Activated CD4-positive, alpha-beta memory T cell treated with anti-CD3 and anti-CD28 coated beads, Interleukin-2, amount 10 ng/mL, durations not matched to agents 7 days and 5 days (primary cell): ENCODE measurements around the gene PBX1. TPM values are rescaled to one million over a fixed set of nuclear protein-coding genes. Genes with fewer than 3 reads are reported as not detected.

Source experiments
- CTCF ChIA-PET: fragments of 350-600 bp; sonication (Branson Sonifier 250); formaldehyde crosslinking; loops from one replicate; lab custom pipeline; 2021; ENCODE audit warnings: antibody characterized with exemption, inconsistent platforms; lab: Charles Lee
- POLR2A ChIA-PET: fragments of 350-600 bp; sonication (Branson Sonifier 250); formaldehyde crosslinking; loops from one replicate; lab custom pipeline; 2021; ENCODE audit warnings: antibody characterized with exemption; lab: Charles Lee
- DNase-seq: peaks from one replicate; pipeline ENCODE4 v3.0.0-alpha.2; 2020
- H3K27ac Mint-ChIP-seq: one replicate; pipeline ENCODE4 v1.8.0; 2021; ENCODE audit warnings: mild to moderate bottlenecking, mixed read lengths
- H3K27me3 Mint-ChIP-seq: one replicate; pipeline ENCODE4 v1.8.0; 2021; ENCODE audit warnings: mixed read lengths
- H3K36me3 Mint-ChIP-seq: one replicate; pipeline ENCODE4 v1.8.0; 2021; ENCODE audit warnings: low read depth, mixed read lengths
- H3K4me1 Mint-ChIP-seq: one replicate; pipeline ENCODE4 v1.8.0; 2021; ENCODE audit warnings: mixed read lengths
- H3K4me3 Mint-ChIP-seq: one replicate; pipeline ENCODE4 v1.8.0; 2021; ENCODE audit warnings: mild to moderate bottlenecking, mixed read lengths
- H3K9me3 Mint-ChIP-seq: one replicate; pipeline ENCODE4 v1.8.0; 2021; ENCODE audit warnings: mixed read lengths
- total RNA-seq, 2 experiments: library from RNA; stranded (reverse); gene quantifications; one replicate each; pipeline ENCODE4 v1.2.3, GENCODE V29; 2021

PBX1 gene
- total RNA-seq, 2 experiments from 2014 or later = 0.18 to 0.23 TPM

GRCh38 chr1:164806531-164806930, 247.5 kb downstream of the PBX1 start:
- H3K4me3 Mint-ChIP-seq = no peak overlapping the region
- ChIA-PET CTCF (no interaction called here), POLR2A (no interaction called here)
- no peaks in the 10 kb centered on the region for H3K4me1 Mint-ChIP-seq
- no peak overlapping the region for H3K27ac Mint-ChIP-seq
- H3K9me3 Mint-ChIP-seq = no peaks in the 10 kb centered on the region
- H3K36me3 Mint-ChIP-seq = no peaks in the 10 kb centered on the region
- DNase-seq = no peak
- H3K27me3 Mint-ChIP-seq = no peaks in the 10 kb centered on the region

- H3K27me3 Mint-ChIP-seq = no peaks in the 10 kb centered on the region
Measured at GRCh38 chr1:164813776-164814175, 254.8 kb downstream of the PBX1 start.

GRCh38 chr1:164821648-164822047, 262.7 kb downstream of the PBX1 start:
- H3K36me3 Mint-ChIP-seq = no peaks in the 10 kb centered on the region
- CTCF ChIA-PET = no interaction called here
- no peak overlapping the region for H3K27ac Mint-ChIP-seq
- H3K27me3 Mint-ChIP-seq = no peaks in the 10 kb centered on the region
- POLR2A ChIA-PET = no interaction called here
- no peak for DNase-seq
- H3K9me3 Mint-ChIP-seq = no peaks in the 10 kb centered on the region
- no peak overlapping the region for H3K4me3 Mint-ChIP-seq
- no peaks in the 10 kb centered on the region for H3K4me1 Mint-ChIP-seq

More at GRCh38 chr1:164813776-164814175, 254.8 kb downstream of the PBX1 start:
- CTCF ChIA-PET = no interaction called here
- Mint-ChIP-seq H3K4me1 (no peaks in the 10 kb centered on the region), H3K27ac (no peak overlapping the region), H3K36me3 (no peaks in the 10 kb centered on the region), H3K9me3 (no peaks in the 10 kb centered on the region), H3K4me3 (no peak overlapping the region)
- DNase-seq = no peak
- POLR2A ChIA-PET = no interaction called here

GRCh38 chr1:164823486-164824279, 264.7 kb downstream of the PBX1 start:
- ChIA-PET CTCF (interaction anchor here (1.0 kb wide), 1 partner anchor 36 kb away, joined by 3 read pairs; no protein-coding TSS in a partner anchor), POLR2A (no interaction called here)
- Mint-ChIP-seq H3K9me3 (no peaks in the 10 kb centered on the region), H3K4me3 (no peak overlapping the region), H3K4me1 (no peaks in the 10 kb centered on the region), H3K36me3 (no peaks in the 10 kb centered on the region), H3K27me3 (no peaks in the 10 kb centered on the region), H3K27ac (no peak overlapping the region)
- DNase-seq = no peak

GRCh38 chr1:164824542-164824941, 265.6 kb downstream of the PBX1 start:
- Mint-ChIP-seq H3K9me3 (no peaks in the 10 kb centered on the region), H3K36me3 (no peaks in the 10 kb centered on the region), H3K4me1 (no peaks in the 10 kb centered on the region), H3K27me3 (no peaks in the 10 kb centered on the region), H3K4me3 (no peak overlapping the region), H3K27ac (no peak overlapping the region)
- ChIA-PET POLR2A (no interaction called here), CTCF (interaction anchor here (1.0 kb wide), 1 partner anchor 37 kb away, joined by 3 read pairs; no protein-coding TSS in a partner anchor)
- no peak for DNase-seq

- H3K9me3 Mint-ChIP-seq = no peaks in the 10 kb centered on the region
- H3K27ac Mint-ChIP-seq = no peak overlapping the region
- no peaks in the 10 kb centered on the region for H3K4me1 Mint-ChIP-seq
- ChIA-PET POLR2A (no interaction called here), CTCF (no interaction called here)
- H3K36me3 Mint-ChIP-seq = no peaks in the 10 kb centered on the region
- no peak overlapping the region for H3K4me3 Mint-ChIP-seq
- no peak for DNase-seq
- H3K27me3 Mint-ChIP-seq = no peaks in the 10 kb centered on the region
Measured at GRCh38 chr1:164830628-164831027, 271.6 kb downstream of the PBX1 start.

GRCh38 chr1:164834641-164835040, 275.7 kb downstream of the PBX1 start:
- H3K27ac Mint-ChIP-seq = no peak overlapping the region
- no peaks in the 10 kb centered on the region for H3K36me3 Mint-ChIP-seq
- CTCF ChIA-PET = no interaction called here
- POLR2A ChIA-PET = no interaction called here
- no peak for DNase-seq
- H3K27me3 Mint-ChIP-seq = no peaks in the 10 kb centered on the region
- no peaks in the 10 kb centered on the region for H3K4me1 Mint-ChIP-seq
- H3K9me3 Mint-ChIP-seq = no peaks in the 10 kb centered on the region
- H3K4me3 Mint-ChIP-seq = no peak overlapping the region

- POLR2A ChIA-PET = no interaction called here
- CTCF ChIA-PET = no interaction called here
Measured at GRCh38 chr1:164836614-164837018, 277.6 kb downstream of the PBX1 start.

GRCh38 chr1:164838786-164839185, 279.8 kb downstream of the PBX1 start:
- no peak for DNase-seq
- H3K4me1 Mint-ChIP-seq = no peaks in the 10 kb centered on the region
- no peaks in the 10 kb centered on the region for H3K36me3 Mint-ChIP-seq
- ChIA-PET CTCF (no interaction called here), POLR2A (no interaction called here)
- no peaks in the 10 kb centered on the region for H3K9me3 Mint-ChIP-seq
- H3K27ac Mint-ChIP-seq = no peak overlapping the region
- no peak overlapping the region for H3K4me3 Mint-ChIP-seq
- no peaks in the 10 kb centered on the region for H3K27me3 Mint-ChIP-seq

More at GRCh38 chr1:164836614-164837018, 277.6 kb downstream of the PBX1 start:
- no peak for DNase-seq
- Mint-ChIP-seq H3K27me3 (no peaks in the 10 kb centered on the region), H3K36me3 (no peaks in the 10 kb centered on the region), H3K27ac (no peak overlapping the region), H3K9me3 (no peaks in the 10 kb centered on the region), H3K4me1 (no peaks in the 10 kb centered on the region), H3K4me3 (no peak overlapping the region)

GRCh38 chr1:164840936-164841335, 282.0 kb downstream of the PBX1 start:
- CTCF ChIA-PET = interaction anchor here (0.5 kb wide), 1 partner anchor 200 kb away, joined by 4 read pairs; no protein-coding TSS in a partner anchor
- POLR2A ChIA-PET = no interaction called here
- no peak overlapping the region for H3K27ac Mint-ChIP-seq
- H3K4me3 Mint-ChIP-seq = no peak overlapping the region
- no peaks in the 10 kb centered on the region for H3K27me3 Mint-ChIP-seq
- H3K9me3 Mint-ChIP-seq = no peaks in the 10 kb centered on the region
- no peaks in the 10 kb centered on the region for H3K4me1 Mint-ChIP-seq
- no peak for DNase-seq
- no peaks in the 10 kb centered on the region for H3K36me3 Mint-ChIP-seq

GRCh38 chr1:164841702-164842465, 282.9 kb downstream of the PBX1 start:
- POLR2A ChIA-PET = no interaction called here
- no peaks in the 10 kb centered on the region for H3K27me3 Mint-ChIP-seq
- H3K36me3 Mint-ChIP-seq = no peaks in the 10 kb centered on the region
- no peaks in the 10 kb centered on the region for H3K9me3 Mint-ChIP-seq
- no peak overlapping the region for H3K27ac Mint-ChIP-seq
- no peaks in the 10 kb centered on the region for H3K4me1 Mint-ChIP-seq
- CTCF ChIA-PET = interaction anchor here (0.5 kb wide), 1 partner anchor 201 kb away, joined by 4 read pairs; no protein-coding TSS in a partner anchor
- no peak overlapping the region for H3K4me3 Mint-ChIP-seq
- no peak for DNase-seq

- Mint-ChIP-seq H3K9me3 (no peaks in the 10 kb centered on the region), H3K36me3 (no peaks in the 10 kb centered on the region), H3K4me1 (no peaks in the 10 kb centered on the region), H3K4me3 (no peak overlapping the region), H3K27ac (no peak overlapping the region), H3K27me3 (no peaks in the 10 kb centered on the region)
- DNase-seq = no peak
- CTCF ChIA-PET = no interaction called here
- POLR2A ChIA-PET = no interaction called here
Measured at GRCh38 chr1:164842870-164843269, 283.9 kb downstream of the PBX1 start.

- H3K4me1 Mint-ChIP-seq = no peaks in the 10 kb centered on the region
- ChIA-PET POLR2A (no interaction called here), CTCF (no interaction called here)
- no peaks in the 10 kb centered on the region for H3K27me3 Mint-ChIP-seq
- H3K36me3 Mint-ChIP-seq = no peaks in the 10 kb centered on the region
- H3K4me3 Mint-ChIP-seq = no peak overlapping the region
- no peak for DNase-seq
- no peak overlapping the region for H3K27ac Mint-ChIP-seq
- H3K9me3 Mint-ChIP-seq = no peaks in the 10 kb centered on the region
Measured at GRCh38 chr1:164843743-164844500, 284.9 kb downstream of the PBX1 start.
